HG03378 (cell line): Measurements from ENCODE around the gene MPDU1.

ENCODE experiments used
- ATAC-seq: cut with Tn5 transposase; IDR thresholded peaks from one replicate; pipeline ENCODE4 v1.9.1; 2021; ENCODE audit warnings: mild to moderate bottlenecking, moderate library complexity; ENCODE audit not compliant: unreplicated experiment

MPDU1 gene

GRCh38 chr17:7583253-7584109 is at the start of gene MPDU1:
TSS of gene MPDU1 (plus strand) at chr17:7583852. CDS start at chr17:7583863, 11 bp downstream.
- peak; percentile 48 for ATAC-seq

- no peak for ATAC-seq
Measured at GRCh38 chr17:7538050-7538449, 45.6 kb upstream of the MPDU1 start.

- no peak for ATAC-seq
Measured at GRCh38 chr17:7538891-7539545, 44.6 kb upstream of the MPDU1 start.

- no peak for ATAC-seq
Measured at GRCh38 chr17:7541074-7541621, 42.5 kb upstream of the MPDU1 start.

GRCh38 chr17:7544911-7545310 is 38.7 kb upstream of the MPDU1 start:
- ATAC-seq: no peak

DNA sequence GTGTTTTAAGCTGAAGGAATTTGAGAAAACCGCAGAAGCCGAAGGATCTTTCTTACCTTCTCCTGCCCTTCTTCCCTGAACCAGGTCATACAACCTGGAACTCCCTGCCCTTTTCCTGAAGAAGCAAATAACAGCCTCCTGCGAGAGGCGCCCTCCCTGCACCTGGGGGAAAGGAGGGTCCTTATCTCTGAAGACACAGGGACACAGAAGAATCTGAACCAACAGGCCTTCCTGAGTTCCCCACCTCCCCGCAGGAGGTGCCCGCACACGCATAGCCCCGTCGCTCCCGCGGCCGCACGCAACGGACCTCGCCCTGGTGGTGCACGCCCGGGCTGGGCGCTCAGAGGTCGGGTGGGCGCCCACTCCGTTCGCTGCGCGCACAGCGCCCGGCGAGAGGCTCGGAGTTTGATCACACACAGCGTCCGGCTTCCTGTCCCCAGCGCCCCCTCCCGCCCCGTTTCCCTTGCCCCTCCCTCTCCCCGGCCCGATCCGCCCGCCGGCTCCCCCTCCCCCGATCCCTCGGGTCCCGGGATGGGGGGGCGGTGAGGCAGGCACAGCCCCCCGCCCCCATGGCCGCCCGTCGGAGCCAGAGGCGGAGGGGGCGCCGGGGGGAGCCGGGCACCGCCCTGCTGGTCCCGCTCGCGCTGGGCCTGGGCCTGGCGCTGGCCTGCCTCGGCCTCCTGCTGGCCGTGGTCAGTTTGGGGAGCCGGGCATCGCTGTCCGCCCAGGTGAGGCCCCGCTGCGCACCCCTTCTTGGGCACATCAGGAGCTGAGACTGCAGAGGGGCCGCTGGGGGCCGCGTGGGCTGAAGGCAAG is 34.9 kb upstream of the MPDU1 start, which contains the start of gene TNFSF12:
TSS of gene TNFSF12 (plus strand) at position 474 of the 816 bp plus-strand sequence. CDS start at position 570, 96 bp downstream.
- ATAC-seq: no peak

GRCh38 chr17:7549401-7550055 is 34.1 kb upstream of the MPDU1 start:
- no peak for ATAC-seq

GRCh38 chr17:7550344-7550743 is 33.3 kb upstream of the MPDU1 start:
- no peak for ATAC-seq

DNA sequence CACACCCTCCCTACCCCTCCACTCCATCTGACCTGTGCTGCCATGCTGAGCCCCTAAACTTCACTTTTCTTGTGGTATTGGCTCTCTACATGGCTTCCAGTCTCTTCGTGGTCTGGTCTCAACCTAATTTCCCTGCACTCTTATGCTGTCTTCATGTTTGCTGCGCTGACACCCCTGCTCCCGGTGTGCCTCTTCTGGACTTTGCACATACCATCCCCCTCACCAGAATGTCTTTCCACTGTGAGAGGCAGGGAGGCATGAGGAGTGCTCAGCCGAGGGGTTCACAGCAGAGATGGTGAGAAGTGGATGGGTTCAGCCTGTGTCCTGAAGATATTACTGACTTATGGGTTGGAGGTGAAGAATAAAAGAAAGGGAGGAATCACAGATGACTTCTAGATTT is 32.3 kb upstream of the MPDU1 start:
- no peak for ATAC-seq

DNA sequence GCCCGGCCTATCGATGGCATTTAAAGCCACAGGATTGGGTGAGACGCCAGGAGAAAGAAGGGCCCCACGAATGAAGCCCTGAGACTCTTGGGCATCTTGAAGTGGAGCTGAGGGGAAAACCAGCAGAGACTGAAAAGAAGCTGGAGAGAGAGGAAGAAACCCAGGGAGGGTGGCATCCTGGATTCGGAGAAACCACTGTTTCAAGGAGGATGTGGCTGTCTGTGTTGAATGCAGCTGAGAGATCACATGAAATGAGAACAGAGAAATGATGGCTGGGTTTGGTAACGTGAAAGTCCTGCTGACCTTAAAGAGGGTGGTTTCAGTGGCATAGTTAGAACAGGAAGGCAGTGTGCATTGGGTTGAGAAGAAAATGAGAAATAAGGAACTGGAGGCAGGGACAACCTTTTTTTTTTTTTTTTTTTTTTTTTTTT is 31.0 kb upstream of the MPDU1 start:
- peak; percentile 65 for ATAC-seq

DNA sequence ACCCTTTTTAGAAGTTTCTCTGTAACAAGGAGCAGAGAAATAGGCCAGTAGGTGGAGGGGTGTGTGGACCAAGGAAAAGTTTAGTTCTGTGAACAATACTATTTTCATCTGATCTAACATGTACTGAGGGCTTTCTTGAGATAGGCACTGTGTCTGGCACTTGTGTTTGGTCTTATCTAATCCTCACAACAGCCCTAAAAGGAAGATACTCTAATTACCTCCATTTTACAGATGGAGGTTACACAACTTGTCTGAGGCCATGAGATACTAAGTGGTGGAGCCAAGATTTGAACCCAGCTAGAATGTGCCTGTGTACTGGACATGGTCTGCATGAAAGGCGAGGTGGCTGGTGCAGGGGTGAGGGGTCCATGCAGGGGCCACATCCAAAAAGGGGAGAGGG is 30.3 kb upstream of the MPDU1 start:
- no peak for ATAC-seq

- no peak for ATAC-seq
Measured at GRCh38 chr17:7555320-7555948, 28.2 kb upstream of the MPDU1 start.

- no peak for ATAC-seq
Measured at GRCh38 chr17:7556627-7557026, 27.0 kb upstream of the MPDU1 start.

- no peak for ATAC-seq
Measured at GRCh38 chr17:7557147-7557764, 26.4 kb upstream of the MPDU1 start.

DNA sequence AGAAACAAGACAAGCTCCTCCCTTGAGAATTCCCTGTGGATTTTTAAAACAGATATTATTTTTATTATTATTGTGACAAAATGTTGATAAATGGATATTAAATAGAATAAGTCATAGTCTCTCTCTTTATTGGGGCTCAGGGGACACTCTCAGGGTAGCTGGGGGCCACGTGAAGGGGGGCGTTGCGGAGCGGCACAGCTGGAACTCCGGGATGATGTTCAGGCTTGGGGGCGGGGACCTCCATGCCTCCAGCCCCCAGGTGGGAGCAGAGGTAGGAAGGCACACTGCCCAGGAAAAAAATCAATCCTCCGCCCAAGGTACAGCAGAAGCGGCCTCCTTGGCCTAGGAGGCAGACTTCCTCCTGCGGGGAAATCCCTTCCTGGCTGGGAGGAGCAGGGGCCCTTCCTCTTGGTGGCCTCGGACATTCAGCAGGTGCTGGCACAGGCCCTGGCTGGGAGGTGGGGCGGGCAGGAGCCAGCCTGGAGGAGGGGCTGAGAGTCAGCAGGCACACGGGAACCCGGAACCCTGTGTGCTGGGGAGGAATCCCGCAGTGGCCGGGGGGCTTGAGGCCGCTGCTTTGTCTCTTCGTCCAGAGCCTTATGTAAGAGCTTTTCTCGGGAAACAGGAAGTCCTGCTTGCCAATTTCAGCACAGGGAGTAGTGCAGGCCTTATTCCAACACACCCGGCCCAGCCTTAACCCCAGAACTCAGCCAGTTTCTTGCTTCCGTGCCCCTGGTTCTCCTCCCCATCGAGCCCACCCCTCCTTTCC is 25.7 kb upstream of the MPDU1 start:
- no peak for ATAC-seq

DNA sequence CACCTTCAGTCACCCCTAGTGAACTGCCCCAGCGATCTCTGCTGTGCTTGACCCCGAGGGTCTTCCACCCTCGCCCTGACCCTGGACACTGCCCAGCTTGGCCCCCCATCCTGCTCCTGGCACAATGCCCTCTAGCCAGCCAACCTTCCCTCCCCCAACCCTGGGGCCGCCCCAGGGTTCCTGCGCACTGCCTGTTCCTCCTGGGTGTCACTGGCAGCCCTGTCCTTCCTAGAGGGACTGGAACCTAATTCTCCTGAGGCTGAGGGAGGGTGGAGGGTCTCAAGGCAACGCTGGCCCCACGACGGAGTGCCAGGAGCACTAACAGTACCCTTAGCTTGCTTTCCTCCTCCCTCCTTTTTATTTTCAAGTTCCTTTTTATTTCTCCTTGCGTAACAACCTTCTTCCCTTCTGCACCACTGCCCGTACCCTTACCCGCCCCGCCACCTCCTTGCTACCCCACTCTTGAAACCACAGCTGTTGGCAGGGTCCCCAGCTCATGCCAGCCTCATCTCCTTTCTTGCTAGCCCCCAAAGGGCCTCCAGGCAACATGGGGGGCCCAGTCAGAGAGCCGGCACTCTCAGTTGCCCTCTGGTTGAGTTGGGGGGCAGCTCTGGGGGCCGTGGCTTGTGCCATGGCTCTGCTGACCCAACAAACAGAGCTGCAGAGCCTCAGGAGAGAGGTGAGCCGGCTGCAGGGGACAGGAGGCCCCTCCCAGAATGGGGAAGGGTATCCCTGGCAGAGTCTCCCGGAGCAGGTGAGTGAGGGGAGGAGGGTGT is 24.9 kb upstream of the MPDU1 start, which contains the start of gene TNFSF13:
TSS of gene TNFSF13 (plus strand) at position 207 of the 776 bp plus-strand sequence. CDS start at position 497, 290 bp downstream.
- ATAC-seq: no peak

GRCh38 chr17:7559320-7560171 is 24.1 kb upstream of the MPDU1 start:
- no peak for ATAC-seq
